ENCODE measurements around the gene FYCO1.

FYCO1 gene

DNA sequence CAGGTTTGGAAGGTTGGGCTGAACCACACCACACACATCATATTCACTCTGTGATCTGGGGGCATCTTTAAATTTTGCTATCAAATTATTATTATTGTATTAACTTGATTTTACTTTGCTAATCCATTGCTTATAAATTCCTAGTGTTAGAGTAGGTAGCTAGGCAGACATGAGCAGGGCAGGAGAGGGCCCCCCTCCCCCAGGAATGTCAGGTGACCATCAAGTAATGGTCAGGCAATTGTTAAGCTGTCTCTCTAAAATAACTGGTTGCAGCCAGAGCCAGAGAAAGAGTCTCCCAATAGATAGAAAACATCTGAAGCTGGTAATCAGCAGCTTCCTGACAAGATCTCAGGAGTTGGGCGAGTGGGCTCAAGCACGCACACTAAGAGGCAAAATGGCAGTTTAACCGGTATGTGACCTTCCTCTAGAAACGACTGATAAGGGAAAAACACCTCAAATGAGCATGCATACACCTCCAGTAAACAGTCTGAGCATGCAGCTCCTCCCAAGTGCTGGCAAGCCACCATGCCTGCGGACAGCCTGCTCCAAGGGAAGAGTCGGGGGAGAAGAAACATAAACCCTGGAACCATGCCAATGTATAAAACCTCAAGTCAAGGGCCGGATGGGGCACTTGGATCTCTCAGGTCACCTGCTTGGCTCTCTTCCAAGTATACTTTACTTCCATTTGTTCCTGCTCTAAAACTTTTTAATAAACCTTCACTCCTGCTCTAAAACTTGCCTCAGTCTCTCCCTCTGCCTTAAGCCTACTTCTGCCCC lies 55.4 kb downstream of the FYCO1 start:
- DNase-seq = no peak

DNA sequence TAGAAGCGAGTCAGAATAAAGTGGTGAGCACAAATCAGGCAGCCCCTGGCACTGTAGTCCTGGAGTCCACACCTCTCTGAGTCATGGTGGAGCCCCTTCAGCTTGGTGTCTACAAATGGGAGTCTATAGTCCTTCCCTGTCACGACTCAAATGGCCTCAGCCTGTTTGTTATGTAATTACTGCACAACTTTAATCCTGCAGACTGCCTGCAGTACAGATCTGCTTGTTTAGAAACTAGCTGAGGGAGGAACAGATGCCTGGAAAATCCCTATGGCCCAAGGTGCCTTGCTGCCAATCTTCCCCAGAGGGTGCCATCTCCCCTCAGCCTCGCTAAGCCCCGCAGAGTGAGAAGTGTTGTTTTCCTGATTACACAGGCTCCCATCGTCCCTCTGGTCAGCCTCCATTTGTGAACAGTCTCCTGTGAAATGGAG lies 56.3 kb downstream of the FYCO1 start:
- DNase-seq = peak; percentile 17 to 22 (median 18)

DNA sequence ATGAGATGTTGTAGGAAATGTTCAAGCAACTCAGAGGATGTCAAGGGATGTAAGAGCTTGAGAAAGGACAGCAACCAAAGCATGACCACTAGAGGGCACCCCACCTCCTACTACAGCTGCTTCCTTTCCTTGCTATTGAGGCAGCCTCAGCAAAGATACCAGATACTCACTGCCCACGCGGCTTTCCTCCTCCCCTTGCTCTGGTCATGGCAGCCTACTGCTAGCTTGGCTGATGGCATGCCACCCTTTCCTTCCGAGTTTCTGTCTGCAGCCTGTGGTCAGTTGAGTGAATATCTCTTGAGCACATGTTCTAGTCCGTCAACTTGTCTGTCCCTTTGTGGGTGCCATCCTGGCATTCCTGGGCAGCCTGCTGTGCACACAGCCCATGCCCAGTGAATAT lies 56.8 kb downstream of the FYCO1 start:
- DNase-seq = peak; percentile 91 to 95 (median 94)

DNA sequence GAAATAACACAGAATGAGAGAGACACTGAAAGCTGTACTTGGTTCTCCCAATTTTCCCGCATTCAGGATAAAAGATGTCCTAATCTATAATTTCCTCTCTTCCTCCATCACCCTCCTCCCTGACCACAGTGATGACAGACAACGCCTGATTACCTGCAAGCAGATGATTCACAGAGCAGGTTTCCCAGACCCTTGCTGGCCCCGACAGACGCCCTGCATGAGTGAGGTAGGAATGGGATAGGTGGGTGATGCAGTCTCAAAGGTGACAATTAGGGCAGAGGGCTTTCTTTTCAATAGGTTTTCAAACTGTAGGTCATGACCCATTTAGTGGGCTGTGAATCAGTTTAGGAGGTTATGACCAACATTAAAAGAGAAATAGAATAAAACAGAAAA lies 57.6 kb downstream of the FYCO1 start:
- no peak for DNase-seq

DNA sequence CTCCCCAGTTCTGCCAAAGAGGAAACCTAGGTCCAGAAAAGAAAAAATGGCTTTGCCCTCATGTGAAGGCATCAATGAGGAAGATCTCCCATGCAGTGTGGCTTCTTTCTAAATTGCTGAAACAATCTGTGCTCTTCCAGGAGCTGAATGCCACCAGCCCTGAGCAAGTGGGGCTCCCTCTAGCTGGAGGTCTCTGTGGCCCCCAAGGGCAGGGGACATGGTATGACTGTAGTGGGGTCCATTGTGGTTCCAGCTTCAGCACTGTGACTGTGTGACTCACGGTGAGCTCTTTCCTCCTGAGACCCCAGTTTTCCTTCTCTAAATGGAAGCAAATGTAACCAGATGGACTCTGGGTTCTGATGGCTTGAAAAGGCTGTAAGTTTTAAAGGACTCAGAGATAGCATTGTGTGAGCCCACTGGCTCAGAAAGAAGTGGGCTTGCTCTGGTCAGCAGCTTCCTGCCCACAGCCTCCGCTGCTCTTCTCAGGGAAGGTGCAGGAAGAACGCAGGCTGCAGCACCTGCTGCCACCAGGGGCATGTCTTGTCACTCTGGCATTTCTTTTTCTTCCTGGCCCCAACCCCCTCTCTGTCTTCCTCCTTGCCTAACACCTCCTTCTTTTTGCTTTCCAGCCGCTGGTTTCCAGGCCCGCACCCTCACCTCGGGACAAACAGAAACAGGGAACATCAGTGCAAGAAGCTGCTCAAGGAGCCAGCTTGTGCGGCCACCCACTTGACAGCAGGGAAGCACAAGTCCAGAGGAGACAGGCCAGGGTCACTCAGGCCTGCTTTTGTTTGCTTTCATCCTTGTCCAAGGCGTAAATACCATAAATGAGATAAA lies 58.2 kb downstream of the FYCO1 start:
- no peak for DNase-seq

DNA sequence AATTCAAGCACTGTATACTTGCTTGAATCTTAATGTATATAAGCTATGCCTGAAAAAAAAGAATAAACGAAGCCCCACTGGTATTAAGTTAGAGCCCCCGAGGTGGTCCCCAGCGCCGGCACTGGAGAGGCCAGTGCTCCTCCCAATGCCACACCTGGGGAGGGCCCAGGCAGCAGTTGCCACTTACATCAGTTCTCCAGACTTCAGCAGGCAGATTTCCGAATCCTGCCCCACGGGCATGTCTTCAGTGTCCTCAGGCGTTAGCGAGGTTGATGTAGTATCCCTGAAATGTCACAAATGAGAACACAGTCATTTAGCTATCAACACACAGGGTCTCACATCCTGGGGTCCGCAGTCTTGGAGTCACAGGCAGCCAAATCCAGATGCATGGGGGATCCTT lies 59.4 kb downstream of the FYCO1 start:
- DNase-seq = no peak

DNA sequence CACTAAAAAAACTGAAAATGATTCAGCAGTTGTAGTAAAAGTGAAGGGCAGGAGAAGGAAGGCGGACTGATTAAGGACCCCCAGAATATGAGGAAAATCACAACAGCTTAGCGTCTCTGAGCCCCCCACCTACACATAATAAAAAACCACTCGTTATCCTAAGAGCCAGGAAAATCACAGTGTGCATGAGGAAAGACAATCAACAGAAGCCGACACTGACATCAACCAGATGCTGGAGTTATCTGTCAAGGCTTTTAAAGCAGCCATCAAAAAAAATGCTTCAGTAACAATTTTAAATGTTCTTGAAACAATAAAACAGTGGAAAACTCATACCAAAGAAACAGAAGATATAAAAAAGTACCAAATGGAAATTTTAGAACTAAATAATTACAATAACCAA lies 62.0 kb downstream of the FYCO1 start:
- no peak for DNase-seq

DNA sequence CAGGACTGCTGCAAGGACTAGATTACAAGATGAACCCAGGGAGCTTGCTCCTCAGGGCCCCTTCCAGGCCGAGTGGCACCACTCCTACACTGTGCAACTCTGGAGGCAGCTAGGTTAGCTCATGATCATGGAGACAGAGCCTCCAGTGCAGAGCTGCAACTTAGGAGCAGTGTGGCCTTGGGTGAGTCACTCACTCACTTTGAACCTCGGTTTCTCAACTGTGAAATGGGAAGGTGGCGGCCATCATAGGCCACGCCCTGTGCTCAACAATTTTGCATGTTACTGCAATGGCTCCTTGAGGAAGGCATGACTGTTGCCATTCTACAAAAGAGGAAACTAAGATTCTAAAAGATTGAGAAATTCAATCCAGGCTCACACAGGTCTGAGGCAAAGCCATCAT lies 63.5 kb downstream of the FYCO1 start:
- DNase-seq = peak; percentile 68 to 77 (median 76)

DNA sequence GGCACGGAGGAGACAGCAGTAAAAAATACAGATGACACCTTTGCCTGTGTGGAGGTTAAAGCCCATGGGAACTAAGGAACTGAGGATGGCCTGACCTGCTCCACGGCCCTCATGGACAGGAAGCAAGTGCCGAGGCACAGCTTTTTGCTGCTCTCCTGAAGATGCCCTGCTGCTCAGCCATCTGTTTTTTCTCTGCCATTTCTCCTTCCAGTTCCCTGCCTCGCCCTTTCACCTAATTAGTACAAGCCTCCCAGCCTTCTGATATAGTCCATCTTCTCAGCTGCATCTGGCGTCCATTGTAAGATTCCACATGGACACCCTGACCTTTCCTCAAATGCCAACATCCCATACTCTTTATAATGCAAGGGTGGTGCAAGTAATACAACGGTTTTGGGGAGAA lies 64.1 kb downstream of the FYCO1 start:
- DNase-seq = no peak

DNA sequence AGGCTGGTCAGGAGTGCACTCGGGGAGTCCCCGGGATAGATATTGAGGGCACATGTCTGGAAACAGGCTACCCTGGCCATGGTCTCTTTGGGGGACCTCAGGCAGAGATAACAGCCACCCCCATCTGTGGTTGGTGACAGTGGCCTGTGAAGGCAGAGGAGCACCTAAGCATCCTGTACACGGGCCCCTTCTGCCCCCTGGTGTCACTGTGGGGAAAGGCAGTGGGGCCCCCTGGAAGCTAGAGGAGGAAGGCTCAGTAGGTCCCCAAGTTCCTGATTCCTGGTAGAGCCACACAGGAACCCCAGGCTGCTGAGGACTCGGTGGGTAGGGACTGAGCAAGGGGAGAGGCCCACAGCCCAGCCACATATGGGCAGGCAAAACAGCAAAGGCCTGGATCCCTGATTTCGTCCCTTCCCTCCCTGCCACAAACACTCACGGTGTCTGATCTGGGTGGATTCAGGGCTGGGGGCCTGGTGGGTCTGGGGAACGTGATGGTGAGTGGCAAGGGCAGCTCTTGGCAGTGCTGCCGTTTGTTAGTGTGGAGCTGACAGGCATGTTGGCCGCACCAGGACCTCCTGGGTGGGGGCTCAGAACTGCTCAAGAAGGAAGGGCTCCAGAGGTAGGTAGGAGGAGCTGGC lies 66.5 kb downstream of the FYCO1 start:
- DNase-seq = peak; percentile 58 to 76 (median 68)

DNA sequence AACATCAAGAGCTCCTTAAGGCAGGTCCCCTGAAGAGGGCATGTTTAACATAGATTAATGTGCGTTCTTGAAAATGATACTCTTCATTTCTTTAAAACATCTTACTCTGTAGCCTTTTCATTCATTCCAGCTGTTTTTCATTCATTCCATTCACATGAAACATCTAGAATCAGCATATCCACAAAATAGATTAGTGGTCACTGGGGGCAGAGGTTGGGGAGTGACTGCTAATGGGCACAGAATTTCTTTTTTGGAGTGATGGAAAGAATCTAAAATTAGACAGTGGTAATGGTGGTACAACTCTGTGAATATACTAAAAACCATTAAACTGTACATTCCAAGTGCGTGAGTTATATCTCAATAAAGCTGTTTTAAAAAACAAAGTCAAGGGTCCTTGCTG lies 67.7 kb downstream of the FYCO1 start:
- no peak for DNase-seq

DNA sequence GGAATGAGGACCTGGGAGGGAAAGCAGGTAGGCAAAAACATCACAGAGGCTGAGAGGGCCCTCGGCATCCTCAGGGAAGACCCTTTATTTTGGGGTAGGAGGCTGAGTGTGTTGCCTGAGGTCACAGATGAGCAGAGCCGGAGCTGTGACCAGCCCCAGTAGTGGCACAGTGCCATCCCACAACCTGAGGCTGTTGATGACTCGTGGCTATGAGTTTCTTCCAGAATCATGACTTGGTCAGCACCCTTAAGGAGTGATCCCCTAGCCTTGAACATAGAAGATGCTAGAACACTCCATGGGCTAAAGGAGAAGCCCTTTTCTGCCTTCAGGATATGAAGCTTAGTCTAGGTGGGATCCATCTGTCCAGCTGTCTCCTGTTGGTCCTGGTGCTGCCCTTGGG lies 71.9 kb downstream of the FYCO1 start:
- DNase-seq = no peak

DNA sequence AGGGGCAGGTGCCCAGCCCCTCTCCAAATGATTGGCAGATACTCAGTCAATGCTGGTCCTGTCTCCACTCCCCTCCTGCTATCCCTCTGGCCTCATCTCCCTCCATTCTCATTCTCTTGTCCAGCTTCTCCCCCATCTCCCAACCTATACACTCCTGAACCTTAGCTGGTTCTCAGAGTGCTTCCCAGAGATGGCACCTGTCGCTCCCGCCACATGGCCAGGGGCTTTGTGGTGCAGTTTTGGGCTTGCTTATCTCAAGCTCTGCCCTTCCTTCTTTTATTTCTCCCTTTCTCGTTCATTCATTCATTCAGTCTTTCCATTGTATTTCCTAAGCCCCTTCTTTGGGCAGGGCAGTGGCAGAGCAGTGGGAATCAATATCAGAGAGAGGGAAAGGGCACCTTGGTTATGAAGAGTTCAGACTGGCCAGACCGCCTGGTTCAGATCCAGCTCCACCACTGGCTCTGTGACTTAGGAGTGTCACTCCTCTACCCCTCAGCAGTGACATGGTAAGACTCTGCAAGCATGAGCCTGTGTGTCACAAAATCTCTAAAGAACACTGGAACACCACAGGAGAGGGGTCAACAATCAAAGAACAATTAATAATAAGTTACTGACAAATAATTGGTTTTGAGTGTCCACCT lies 72.6 kb downstream of the FYCO1 start:
- DNase-seq = no peak

DNA sequence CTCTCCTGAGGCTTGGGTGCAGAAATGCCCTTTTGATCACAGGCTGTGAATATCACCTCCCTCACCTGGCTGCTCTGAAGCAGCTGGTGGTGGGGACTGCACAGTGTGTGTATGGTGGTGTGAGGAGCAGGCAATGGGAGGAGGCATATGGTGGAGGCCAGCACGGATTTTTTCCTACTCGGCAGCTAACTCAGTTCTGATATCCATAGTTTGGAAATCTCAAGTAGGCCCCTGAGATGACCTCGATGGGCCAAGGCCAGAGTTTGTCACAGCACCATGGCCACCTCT lies 73.6 kb downstream of the FYCO1 start:
- DNase-seq = no peak

DNA sequence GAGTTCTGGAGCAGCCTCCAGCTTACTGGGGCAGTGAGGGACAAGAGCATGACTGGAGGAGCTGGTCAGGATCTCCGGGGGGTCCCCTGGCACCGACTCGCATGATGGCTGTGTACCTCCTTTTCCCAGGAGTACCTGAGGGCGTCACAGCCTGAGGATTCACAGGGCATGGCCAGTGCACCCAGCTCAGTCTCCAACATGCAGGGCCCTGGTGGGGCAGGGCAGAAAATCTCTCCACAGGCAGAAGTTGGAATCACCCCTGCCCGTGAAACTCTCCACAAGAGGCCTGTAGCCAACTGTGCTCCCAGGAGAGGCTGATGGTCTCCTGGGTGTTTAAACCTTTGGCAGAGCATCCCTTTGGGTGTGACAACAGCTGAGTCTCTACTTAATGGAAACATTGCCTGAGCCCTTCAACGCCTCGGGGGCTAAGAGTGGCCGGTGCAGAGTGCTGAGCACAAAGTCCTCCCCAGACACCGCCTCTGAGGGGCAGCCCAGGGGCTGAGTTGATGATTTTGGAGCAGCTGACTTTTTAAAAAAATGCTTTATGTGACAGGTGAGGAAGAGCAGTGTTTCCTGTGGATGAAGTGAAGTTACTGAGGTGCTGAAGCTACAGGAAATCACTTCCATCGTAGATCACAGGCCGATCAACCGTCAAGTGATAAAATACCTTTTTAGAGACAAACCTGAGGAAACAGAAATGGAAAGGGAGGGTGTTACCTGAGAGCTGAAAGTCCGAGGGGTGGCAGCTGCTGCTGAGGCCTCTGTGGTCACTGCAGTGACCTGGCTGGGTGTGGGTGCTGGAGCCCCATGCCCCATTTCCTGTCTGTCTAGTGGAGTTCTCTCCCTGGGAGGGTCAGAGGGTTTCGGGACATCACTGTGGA lies 74.2 kb downstream of the FYCO1 start:
- no peak for DNase-seq

DNA sequence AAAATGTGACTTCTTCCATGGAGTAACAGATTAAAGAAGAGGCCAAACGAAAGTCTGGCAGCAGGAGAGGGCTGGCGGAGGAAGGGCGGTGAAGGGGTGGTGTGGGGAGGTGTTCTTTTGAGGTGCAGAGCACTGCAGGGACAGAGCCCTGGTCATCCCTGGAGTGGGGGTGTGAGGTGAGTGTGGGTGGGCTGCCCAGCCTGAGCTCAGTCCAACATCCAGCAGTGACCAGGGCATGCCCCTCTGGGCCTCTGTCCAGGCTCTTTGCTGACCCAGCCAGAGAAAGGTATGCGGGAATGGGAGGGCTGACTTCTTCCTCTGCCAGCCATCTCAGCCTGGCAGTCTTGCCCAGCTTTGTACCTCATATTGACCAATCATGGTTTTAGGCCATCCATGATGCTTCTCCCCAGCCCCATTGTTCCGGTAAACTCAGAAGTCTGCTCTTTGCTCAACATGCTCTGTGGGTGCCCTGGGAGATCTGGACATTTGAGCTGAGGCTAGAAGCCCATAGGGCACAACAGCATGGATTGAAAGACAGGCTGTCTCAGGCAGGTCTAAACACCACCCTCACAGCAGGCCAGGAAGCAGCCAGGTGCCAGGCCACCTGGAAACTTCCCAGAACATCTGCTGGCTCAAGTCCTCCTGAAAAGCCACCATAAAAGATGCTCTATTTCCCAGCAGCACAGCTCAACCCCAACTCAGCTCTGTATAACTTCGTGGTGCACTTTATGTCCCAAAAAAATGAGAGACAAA lies 78.3 kb downstream of the FYCO1 start:
- DNase-seq = no peak

DNA sequence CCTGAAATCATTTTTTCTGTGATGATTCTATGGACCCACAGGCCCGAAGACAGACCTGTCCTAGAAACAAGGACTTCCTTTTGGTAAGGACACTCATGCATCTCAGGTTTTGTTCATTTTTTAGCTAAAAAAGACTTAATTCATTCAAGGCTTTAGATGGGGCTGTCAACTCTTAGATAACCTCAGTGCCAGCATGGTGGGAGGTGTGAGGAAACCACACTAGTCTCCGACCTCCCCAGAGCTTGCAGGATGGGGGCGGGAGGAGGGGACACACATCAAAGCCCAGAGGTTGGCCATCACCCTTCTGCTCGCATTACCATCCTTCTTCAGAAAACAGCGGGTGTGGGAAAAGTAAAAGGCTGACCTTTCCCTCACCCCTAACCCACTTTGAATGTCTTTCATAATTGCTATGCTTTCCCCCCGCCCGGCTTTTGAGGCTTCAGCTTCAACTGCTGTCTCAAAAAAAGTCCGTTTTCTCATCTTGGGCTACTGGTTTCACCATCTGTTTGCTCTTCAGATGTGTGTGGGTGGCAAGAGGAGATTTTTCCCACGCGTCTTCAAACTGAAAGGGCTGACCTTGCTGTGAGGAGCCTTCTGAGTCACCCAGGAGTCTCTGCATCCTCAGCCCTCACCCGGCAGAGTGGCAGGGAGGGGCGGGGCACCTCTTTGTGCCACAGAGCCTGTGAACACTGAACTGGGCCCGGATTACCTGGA lies 79.9 kb downstream of the FYCO1 start:
- DNase-seq = peak; percentile 58 to 71 (median 68)

DNA sequence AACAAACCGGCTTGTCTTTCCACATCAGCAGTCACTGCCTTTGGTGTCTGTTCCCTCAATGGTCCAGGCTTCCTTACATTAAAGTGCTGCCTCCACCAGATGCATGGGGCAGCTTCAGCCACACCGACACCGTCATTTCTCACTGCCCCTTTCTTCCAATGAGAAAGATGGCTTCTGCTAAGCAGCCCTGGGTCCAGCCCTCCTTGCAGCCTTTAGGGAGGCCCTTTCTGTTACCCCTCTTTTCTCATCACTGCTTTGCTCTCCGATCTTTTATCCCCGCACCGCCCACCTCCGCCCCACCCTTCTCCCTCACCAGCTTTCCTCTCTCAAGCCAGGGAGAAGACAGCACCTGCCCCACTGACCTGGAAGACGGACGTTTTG lies 80.6 kb downstream of the FYCO1 start:
- DNase-seq = no peak

DNA sequence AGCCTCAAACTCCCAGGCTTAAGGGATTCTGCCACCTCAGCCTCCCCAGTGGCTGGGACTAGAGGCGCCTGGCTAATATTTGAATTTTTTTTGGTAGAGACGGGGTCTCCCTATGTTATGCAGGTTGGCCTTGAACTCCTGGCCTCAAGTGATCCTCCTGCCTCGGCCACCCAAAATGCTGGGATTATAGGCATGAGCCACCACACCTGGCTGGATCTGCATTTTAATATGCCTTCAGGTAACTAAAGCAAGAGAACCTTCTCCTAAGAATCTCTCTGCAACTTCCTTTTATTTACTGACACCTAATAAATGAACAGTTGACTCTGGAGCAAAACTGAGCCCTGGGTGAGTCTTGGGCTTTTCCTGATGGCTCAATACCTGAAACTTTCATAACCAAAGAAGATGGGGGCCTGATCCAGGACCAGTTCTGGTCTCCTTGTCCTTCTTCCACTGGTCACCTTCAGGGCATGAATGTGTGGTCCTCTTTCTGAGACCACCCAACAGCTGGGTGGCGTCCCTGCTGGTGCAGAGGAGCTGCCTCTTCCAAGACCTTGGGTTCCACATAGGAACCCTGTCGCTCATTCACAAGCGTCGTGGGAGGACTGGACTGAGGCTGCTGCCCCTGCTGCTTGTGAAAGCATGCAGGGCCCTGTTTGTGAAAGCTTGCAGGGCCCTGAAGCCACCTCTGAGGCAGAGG lies 81.1 kb downstream of the FYCO1 start:
- no peak for DNase-seq

DNA sequence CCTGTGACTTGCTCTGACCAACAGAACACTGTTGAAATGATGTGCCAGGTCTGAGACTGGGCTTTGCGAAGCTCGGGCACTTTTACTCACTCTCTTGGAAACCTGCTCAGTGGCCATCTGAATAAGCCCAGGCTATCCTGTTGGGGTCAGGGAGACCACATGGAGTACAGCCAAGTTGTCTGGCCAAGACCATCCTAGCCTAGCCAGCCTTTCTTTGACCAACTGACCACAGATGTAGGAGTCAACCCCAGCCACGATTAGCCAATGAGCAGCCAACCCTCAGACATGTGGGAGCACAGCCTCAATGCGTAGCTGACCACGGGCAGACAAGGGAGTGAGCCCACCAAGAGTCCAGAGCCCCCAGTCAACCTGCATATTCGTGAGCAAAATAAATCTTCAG lies 83.2 kb downstream of the FYCO1 start:
- no peak for DNase-seq

All from suppressor macrophage treated with lipopolysaccharide for 1 hour (primary cell).